ENCODE measurements around the gene NRK.

GRCh38 chrX:105870445-105870844 is 48.1 kb downstream of the NRK start:
- TF ChIP-seq CTCF (IDR thresholded peaks at IDR 0.05) (no peak), POLR2A (IDR thresholded peaks at IDR 0.05) (no peak), EP300 (IDR thresholded peaks at IDR 0.05) (no peak)

Measured in ovary (tissue), 3 donors.